CD4-positive, alpha-beta T cell treated with Interleukin-4 for 1 hour (primary cell): ENCODE measurements around the gene MLST8.
A peak's percentile ranks its signal among the peaks of the same experiment; 100 is the strongest.

Experiments used
- DNase-seq, 2 donors: peaks; one replicate each; pipeline ENCODE4 v3.0.0-alpha.2; 2020 to 2022

The MLST8 gene

DNA sequence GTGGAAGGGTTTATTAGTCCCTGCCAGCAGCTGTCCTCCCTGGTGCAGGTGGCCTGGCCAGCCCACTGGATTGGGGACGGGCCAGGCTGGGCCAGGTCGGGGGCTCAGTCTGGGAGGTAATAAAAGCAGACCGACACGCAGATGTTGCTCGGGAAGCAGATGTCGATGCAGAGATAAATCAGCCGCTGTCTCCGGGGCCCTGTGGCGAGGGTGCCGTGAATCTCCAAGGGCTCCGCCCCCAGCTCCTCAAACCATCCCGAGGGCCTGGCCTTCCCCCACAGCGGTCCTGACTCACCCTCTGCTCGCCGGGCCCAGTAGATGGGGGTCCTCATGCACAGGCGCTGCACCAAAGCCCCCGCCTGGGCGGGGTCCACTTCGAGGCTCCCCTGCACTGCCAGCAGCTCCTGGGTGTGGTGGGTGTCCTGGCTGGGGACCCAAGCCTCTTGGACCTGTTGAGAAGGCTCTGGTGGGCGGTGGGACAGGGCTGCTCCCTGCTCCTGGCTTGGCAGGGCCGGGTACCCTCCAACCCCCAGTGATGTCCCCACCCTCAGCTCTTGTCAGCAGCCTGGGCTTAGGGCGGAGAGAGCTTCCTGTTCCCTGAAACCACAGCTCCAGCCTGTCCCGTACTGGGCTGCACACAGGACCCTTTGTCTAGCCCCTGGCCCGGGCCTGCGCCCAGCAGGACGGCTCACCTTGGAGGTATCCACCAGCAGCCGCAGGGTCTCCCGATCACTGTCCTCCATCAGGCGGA is 4.2 kb downstream of the MLST8 start:
- no peak for DNase-seq

DNA sequence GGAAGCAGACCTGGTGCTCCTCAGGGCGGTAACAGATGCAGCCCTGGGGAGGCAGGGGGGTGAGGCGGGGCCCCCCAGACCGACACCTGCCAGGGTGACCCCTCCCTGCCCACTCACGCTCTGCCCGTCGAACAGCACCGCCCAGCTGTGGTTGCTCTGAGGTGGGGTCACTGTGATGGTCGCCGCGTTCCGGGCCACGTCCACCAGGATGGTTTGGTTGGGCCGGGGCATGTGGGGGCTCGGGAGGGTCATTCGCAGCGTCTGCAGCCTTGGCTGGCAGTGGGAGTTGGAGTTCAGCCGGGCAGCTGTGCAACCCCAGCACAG is 4.7 kb downstream of the MLST8 start:
- DNase-seq: no peak

DNA sequence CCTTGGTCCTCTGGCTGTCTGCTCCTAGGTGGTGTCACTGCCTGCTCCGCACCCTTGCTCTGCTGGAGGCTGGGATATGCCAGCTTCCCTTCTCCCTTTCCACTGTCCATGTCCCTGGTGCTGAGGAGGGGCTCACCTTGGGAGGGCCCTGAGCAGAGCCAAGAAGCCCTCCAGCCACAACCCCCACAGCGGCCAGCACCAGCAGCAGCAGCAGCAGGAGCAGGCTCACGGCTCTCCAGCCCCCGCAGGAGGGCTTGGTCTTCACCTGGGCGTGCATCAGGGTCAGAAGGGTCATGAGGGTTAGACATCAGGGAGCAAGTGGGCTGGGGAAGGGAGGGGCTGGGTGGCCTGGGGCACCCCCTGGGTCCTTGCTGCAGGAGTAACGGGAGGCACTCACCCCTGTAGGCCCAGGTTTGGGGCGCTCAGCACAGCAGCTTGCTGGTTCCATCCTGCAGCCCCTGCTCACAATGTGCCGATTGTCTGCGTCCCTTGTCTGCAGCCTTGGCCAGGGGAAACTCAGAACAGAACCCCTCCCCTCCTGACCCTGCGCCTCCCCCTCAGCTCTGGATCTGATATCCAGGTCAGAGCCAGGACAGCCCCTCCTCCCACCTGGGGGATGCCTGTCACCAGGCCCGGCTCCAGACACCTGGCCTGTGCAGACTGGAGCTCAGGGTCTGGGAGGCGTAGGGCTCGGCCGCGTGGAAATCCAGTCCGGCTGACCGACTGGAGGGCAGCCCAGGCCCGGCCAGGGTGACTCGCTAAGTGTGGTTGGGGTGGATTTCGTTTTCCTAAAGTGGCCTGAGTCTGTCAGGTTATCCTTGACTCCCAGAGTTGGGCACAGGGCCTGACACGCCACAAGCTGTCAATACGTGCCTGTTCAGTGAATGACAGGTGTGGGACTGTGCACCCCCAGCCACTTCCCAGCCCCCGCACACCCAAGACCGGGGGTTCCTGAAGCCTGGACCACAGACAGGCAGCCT is 5.4 kb downstream of the MLST8 start, which contains the start of gene BRICD5:
TSS of gene BRICD5 (minus strand) at position 478 of the 980 bp plus-strand sequence. CDS start at position 448, 30 bp downstream.
- DNase-seq: no peak

GRCh38 chr16:2211923-2212347 is 6.7 kb downstream of the MLST8 start:
- no peak for DNase-seq

GRCh38 chr16:2212362-2213324 is 7.4 kb downstream of the MLST8 start:
- DNase-seq: no peak

DNA sequence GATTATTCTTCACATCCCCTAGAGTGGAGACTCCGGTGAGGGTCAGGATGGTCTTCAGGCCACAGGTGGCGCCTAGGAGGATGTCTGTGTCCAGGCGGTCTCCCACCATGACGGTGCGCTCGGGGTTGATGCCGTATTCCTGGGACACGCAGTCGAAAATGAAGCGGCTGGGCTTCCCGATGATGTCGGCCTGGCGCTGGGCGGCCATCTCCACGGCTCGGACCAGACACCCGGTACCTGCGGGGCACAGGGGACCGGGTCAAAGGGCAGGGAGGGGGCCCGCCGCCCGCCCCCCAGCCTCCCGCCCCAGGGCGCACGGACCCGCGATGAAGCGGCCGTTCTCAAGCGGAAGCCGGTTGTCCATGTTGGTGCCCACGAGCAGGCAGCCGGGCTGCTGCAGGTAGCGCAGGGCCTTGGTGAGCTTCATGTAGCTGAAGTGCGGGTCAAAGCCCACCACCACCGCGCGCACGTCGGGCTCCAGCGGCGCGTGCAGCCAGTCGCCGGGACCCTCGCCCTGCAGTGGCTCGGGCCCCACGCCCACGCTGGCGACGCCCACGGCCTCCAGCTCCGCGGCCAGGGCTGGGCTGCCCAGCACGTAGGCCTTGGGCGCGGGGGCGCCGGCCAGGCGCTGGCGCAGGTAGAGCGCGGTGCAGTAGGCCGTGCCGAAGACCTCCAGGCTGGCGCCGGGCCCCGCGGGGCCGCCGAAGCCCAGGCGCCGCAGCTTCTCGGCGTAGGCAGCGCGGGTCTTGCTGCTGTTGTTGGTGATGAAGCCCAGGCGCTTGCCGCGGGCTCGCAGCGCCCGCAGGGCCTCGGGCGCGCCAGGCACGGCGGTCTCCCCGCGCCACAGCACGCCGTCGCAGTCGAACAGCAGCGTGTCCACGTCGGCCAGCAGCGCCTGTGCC is 8.8 kb downstream of the MLST8 start:
- DNase-seq: no peak

DNA sequence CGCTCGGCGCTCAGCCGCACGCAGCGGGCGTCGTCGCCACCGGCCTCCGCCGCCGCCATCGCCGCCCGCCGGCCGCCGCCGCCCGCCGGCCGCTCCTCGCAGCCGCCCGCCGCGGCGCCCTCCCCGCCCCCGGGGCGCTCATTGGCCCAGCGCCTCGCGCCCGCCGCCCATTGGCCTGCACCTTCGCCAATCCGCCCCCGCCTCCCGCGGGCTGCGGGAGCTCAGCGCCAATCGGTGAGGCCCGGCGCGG is 9.4 kb downstream of the MLST8 start, which contains the start of gene PGP:
TSS of gene PGP (minus strand) at position 122 of the 250 bp plus-strand sequence. CDS start at position 59, 63 bp downstream.
- DNase-seq: no peak

DNA sequence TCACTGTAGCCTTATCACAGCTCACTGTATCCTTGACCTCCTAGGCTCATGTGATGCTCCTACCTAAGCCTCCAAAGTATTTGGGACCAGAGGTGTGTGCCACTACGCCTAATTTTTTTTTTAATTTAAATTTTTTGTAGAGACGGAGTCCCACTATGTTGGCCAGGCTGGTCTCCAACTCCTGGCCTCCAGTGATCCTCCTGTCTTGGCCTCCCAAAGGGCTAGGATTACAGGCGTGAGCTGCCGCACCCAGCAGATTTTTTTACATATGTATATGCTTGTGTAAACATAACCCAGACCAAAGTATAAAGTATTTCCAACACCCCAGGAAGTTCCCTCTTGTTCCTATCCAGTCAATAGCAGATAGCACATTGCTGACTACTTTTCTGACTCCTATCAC is 11.1 kb downstream of the MLST8 start:
- DNase-seq: no peak

GRCh38 chr16:2223221-2223941 is 18.1 kb downstream of the MLST8 start, which contains the start of gene E4F1:
TSS of gene E4F1 (plus strand) at chr16:2223591. CDS start at chr16:2223614, 23 bp downstream.
- peak; percentile 100 for DNase-seq

GRCh38 chr16:2223942-2224486 is 18.8 kb downstream of the MLST8 start:
- DNase-seq: no peak

- no peak for DNase-seq
Observed at GRCh38 chr16:2226245-2226793, 21.1 kb downstream of the MLST8 start.

GRCh38 chr16:2226918-2227317 is 21.7 kb downstream of the MLST8 start:
- no peak for DNase-seq

DNA sequence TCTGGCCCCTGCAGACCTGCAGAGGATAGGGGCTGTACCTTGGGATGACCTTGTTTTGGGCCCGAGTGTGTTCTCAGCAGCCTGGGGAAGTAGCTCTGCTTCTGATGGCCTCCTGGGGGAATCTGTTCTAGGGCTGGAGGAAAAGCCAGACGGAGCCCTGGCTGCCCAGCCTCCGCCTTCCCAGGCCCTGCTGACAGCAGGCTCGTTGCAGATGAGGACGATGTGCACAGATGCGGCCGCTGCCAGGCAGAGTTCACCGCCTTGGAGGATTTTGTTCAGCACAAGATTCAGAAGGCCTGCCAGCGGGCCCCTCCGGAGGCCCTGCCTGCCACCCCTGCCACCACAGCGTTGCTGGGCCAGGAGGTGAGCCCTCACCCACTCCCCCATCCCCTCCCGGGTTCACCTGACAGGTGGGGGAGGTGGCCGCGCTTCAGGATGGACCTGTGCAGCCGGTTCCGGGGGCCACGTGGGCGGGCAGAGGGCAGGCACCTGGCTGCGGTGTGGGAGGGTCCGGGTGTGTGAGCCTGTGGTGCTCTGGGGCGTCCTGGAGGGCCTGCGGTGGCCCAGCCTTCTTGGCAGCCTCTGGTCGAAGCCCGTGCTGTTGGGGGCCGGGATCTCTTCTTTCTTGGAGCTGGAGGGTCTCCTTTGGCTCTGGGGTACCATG is 23.0 kb downstream of the MLST8 start:
- DNase-seq: no peak

GRCh38 chr16:2229091-2229490 is 23.8 kb downstream of the MLST8 start:
- DNase-seq: no peak

- DNase-seq: no peak
Observed at GRCh38 chr16:2229632-2230250, 24.5 kb downstream of the MLST8 start.

- no peak for DNase-seq
Observed at GRCh38 chr16:2230376-2230775, 25.1 kb downstream of the MLST8 start.

GRCh38 chr16:2231016-2231931 is 26.0 kb downstream of the MLST8 start:
- DNase-seq: no peak
